Breast epithelium (tissue), 4 donors: ENCODE data around the gene MYO5B. TPM values are rescaled to one million over a fixed set of nuclear protein-coding genes. Genes with fewer than 3 reads are reported as not detected.

ENCODE experiments used
- DNase-seq, 2 donors: peaks; one replicate each; pipeline ENCODE4 v3.0.0-alpha.2; 2019; ENCODE audit warnings: low spot score in 2 of 2
- H3K27ac ChIP-seq, 2 donors: fragments of 200-600 bp; sonication (generic) in 1 of 2; one replicate each; pipeline ENCODE4 v1.5.1; 2016 to 2019; ENCODE audit warnings: mild to moderate bottlenecking in 1 of 2
- H3K27me3 ChIP-seq, 2 donors: fragments of 200-600 bp; sonication (generic) in 1 of 2; one replicate each; pipeline versions ENCODE4 v1.5.1 to v1.6.0; 2017 to 2019; ENCODE audit warnings: control low read depth in 1 of 2, mild to moderate bottlenecking in 1 of 2
- H3K36me3 ChIP-seq: fragments of 200-600 bp; one replicate; pipeline ENCODE4 v1.5.1; 2019
- H3K4me1 ChIP-seq, 2 donors: fragments of 200-600 bp; sonication (generic); one replicate each; pipeline ENCODE4 v1.5.1; 2016 to 2019; ENCODE audit warnings: control low read depth in 1 of 2
- H3K4me3 ChIP-seq, 3 donors: fragments of 200-600 bp; sonication (generic); 1 replicate in 2 of 3; 2 replicates in 1 of 3; pipeline ENCODE4 v1.5.1; 2016 to 2019; ENCODE audit warnings: mild to moderate bottlenecking in 3 of 3, moderate library complexity in 2 of 3
- H3K9me3 ChIP-seq, 2 donors: fragments of 200-600 bp; sonication (generic) in 1 of 2; one replicate each; pipeline ENCODE4 v1.5.1; 2016 to 2019; ENCODE audit warnings: control low read depth in 1 of 2
- POLR2A ChIP-seq: fragments of 450-650 bp; IDR thresholded peaks from one replicate; pipeline ENCODE4 v1.6.1; 2016; ENCODE audit warnings: antibody characterized with exemption, mild to moderate bottlenecking, moderate library complexity
- POLR2AphosphoS5 ChIP-seq, 3 donors: sonication (generic); formaldehyde crosslinking; IDR thresholded peaks; one replicate each; pipeline ENCODE4 v1.6.1; 2017; ENCODE audit warnings: antibody characterized with exemption in 3 of 3
- intact Hi-C: fragments of 100-400 bp; cut with DNase I; formaldehyde crosslinking; loops from one replicate; pipeline ENCODE4 v1.15.1; 2023; ENCODE audit warnings: low total_unique reads
- total RNA-seq, 3 donors: library from RNA; depleted of rRNA; stranded (reverse); fragments of >200 nt; gene quantifications; one replicate each; pipeline ENCODE4 v1.1.0, GENCODE V29; 2016
- TF ChIP-seq, protein P1 (sequence below), 3 donors: fragments of 450-650 bp; IDR thresholded peaks; one replicate each; pipeline ENCODE4 v1.5.1; 2016 to 2017; ENCODE audit warnings: antibody characterized with exemption in 3 of 3, mild to moderate bottlenecking in 3 of 3, moderate library complexity in 3 of 3

Gene MYO5B
- total RNA-seq, 3 donors from 2014 or later, result 2.4 to 53.1 (median 22.0) TPM

- DNase-seq, result no peak
- no peak overlapping the region for H3K27ac ChIP-seq
- TF ChIP-seq, protein P1, sequence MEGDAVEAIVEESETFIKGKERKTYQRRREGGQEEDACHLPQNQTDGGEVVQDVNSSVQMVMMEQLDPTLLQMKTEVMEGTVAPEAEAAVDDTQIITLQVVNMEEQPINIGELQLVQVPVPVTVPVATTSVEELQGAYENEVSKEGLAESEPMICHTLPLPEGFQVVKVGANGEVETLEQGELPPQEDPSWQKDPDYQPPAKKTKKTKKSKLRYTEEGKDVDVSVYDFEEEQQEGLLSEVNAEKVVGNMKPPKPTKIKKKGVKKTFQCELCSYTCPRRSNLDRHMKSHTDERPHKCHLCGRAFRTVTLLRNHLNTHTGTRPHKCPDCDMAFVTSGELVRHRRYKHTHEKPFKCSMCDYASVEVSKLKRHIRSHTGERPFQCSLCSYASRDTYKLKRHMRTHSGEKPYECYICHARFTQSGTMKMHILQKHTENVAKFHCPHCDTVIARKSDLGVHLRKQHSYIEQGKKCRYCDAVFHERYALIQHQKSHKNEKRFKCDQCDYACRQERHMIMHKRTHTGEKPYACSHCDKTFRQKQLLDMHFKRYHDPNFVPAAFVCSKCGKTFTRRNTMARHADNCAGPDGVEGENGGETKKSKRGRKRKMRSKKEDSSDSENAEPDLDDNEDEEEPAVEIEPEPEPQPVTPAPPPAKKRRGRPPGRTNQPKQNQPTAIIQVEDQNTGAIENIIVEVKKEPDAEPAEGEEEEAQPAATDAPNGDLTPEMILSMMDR (IDR thresholded peaks at IDR 0.05), result no peak
- TF ChIP-seq POLR2A (no peak), POLR2AphosphoS5 (IDR thresholded peaks at IDR 0.05) (no peak)
- H3K4me1 ChIP-seq, result no peaks in the 10 kb centered on the region
- H3K27me3 ChIP-seq, result no peaks in the 10 kb centered on the region
- no peak overlapping the region for H3K4me3 ChIP-seq
- no peaks in the 10 kb centered on the region for H3K36me3 ChIP-seq
- no peaks in the 10 kb centered on the region for H3K9me3 ChIP-seq
- intact Hi-C loops, result no loop called here
Measured at GRCh38 chr18:50182511-50182910, 12.4 kb downstream of the MYO5B start.

DNA sequence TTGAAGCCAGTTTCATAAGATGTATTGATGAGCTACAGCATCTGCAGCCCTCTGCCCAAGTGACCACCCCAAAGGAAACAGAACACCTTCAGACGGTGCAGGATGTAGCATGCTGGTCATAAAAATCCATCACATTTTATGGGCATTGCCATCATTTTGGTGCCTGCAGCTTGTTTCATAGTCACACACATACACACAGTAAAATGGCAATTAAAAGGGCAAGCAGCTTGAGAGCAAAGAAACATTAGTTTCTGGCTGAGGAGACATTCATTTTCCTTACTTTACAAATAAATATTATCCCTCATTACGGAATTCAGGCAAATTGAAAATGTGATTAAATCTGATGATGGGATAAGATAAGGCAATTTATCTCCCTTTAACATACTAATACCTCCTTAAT, 13.4 kb downstream of the MYO5B start:
- Histone ChIP-seq H3K27me3 (no peaks in the 10 kb centered on the region), H3K9me3 (no peaks in the 10 kb centered on the region), H3K4me1 (no peaks in the 10 kb centered on the region), H3K36me3 (no peaks in the 10 kb centered on the region), H3K4me3 (no peak overlapping the region), H3K27ac (no peak overlapping the region)
- intact Hi-C loops, result no loop called here
- TF ChIP-seq, protein P1 (IDR thresholded peaks at IDR 0.05), result no peak
- TF ChIP-seq POLR2AphosphoS5 (IDR thresholded peaks at IDR 0.05) (no peak), POLR2A (no peak)
- DNase-seq, result no peak

DNA sequence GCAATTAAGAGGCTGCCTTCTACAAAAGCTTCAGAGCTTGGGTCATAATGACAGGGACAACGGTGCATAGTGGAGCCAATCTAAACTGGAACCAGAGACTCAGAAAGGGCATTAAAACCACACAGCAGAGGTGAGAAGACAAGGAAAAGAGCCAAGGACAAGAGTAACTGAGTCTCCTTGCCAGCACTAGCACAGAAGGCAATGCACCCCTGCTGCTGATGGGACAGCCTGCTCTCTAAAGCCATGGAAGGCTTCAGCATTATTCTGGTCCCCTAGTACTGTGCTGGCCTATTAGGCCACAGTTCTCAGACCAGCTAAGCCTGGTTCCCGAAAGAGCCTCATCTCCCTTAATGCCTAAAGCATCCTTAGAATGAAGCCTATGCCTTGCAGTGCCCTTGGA, 15.5 kb downstream of the MYO5B start:
- Histone ChIP-seq H3K27me3 (no peaks in the 10 kb centered on the region), H3K27ac (no peak overlapping the region), H3K9me3 (no peaks in the 10 kb centered on the region), H3K4me3 (no peak overlapping the region), H3K36me3 (no peaks in the 10 kb centered on the region), H3K4me1 (no peaks in the 10 kb centered on the region)
- no peak for DNase-seq
- TF ChIP-seq, protein P1 (IDR thresholded peaks at IDR 0.05), result no peak
- TF ChIP-seq POLR2A, result no peak
- intact Hi-C loops, result no loop called here

DNA sequence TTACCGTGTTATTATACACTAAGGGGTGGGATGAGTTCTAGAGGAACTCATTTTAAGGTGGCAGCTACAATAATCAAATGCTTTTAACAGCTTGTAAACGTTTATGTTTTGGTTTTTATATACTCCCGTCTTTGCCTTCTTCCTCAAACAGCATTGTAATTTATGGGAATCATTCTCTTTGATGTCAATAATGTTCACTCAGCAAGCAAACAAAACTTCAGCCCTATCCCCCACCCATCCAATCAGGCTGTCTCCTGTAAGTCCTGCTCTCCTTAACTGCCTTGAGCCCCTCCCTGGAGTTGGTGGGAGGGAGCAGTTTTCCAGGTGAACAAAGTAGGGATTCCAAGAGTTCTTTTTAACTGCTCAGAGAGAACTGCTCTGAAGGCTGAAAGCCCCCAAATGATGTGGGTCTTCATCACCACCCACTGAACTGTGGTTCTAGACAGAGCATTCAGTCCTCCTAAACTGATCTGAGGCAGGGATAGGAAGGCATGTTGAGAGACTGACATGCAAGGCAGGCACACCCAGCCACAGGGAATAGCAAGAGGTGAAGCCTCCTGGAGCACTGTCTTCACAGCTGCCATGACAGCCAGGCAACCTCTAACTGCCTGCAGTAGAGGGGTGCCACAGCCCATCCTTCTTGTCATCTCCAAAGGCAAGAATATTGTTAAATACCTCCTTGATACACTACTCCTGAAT, 17.5 kb downstream of the MYO5B start:
- no peak for DNase-seq
- H3K9me3 ChIP-seq, result no peaks in the 10 kb centered on the region
- H3K4me3 ChIP-seq, result no peak overlapping the region
- TF ChIP-seq, protein P1 (IDR thresholded peaks at IDR 0.05), result no peak
- TF ChIP-seq POLR2A (no peak), POLR2AphosphoS5 (IDR thresholded peaks at IDR 0.05) (no peak)
- no peaks in the 10 kb centered on the region for H3K27me3 ChIP-seq
- no peaks in the 10 kb centered on the region for H3K36me3 ChIP-seq
- H3K4me1 ChIP-seq, result no peaks in the 10 kb centered on the region
- H3K27ac ChIP-seq, result no peak overlapping the region
- intact Hi-C loops, result no loop called here

GRCh38 chr18:50172367-50172766, 22.6 kb downstream of the MYO5B start:
- intact Hi-C loops, result no loop called here
- H3K9me3 ChIP-seq, result no peaks in the 10 kb centered on the region
- H3K27ac ChIP-seq, result no peak overlapping the region
- no peak overlapping the region for H3K4me3 ChIP-seq
- DNase-seq, result no peak
- no peaks in the 10 kb centered on the region for H3K27me3 ChIP-seq
- TF ChIP-seq POLR2A, result no peak
- TF ChIP-seq, protein P1 (IDR thresholded peaks at IDR 0.05), result no peak
- TF ChIP-seq POLR2AphosphoS5 (IDR thresholded peaks at IDR 0.05), result no peak
- no peaks in the 10 kb centered on the region for H3K36me3 ChIP-seq
- H3K4me1 ChIP-seq, result no peaks in the 10 kb centered on the region
